SK-N-SH treated with all-trans-retinoic acid at 6 μM for 48 hours (cell line): Measurements from ENCODE around the gene LAMA3.
"Not testable (repeated sequence)": the region's sequence is repeated elsewhere in the genome, so short reads cannot be mapped to it uniquely, and the experiment has no call there.

ENCODE experiments used
- ATAC-seq: fragments of 200-7000 bp; cut with Tn5 transposase; 3 replicates; pipeline ENCODE4 v1.9.1; 2020; ENCODE audit warnings: mild to moderate bottlenecking, moderate library complexity
- ARNTL ChIP-seq: fragments of 450-650 bp; formaldehyde crosslinking; IDR thresholded peaks from 2 replicates; pipeline ENCODE4 v1.5.0; 2020; ENCODE audit warnings: low read depth, mild to moderate bottlenecking, moderate library complexity, borderline replicate concordance
- BACH2 ChIP-seq: fragments of 250-450 bp; sonication (Bioruptor Pico); IDR thresholded peaks from 2 replicates; pipeline ENCODE4 v1.9.0; 2021; ENCODE audit warnings: mild to moderate bottlenecking, borderline replicate concordance
- CREB5 ChIP-seq: fragments of 250-450 bp; sonication (Bioruptor Pico); IDR thresholded peaks from 2 replicates; pipeline ENCODE4 v1.5.1; 2020; ENCODE audit warnings: low read depth, mild to moderate bottlenecking, moderate library complexity
- CSDC2 ChIP-seq: fragments of 250-450 bp; sonication (Bioruptor Pico); IDR thresholded peaks from 2 replicates; pipeline ENCODE4 v1.5.0; 2020; ENCODE audit warnings: mild to moderate bottlenecking, moderate library complexity
- CSRNP3 ChIP-seq: fragments of 250-450 bp; sonication (Bioruptor Pico); IDR thresholded peaks from 2 replicates; pipeline ENCODE4 v1.5.1; 2021; ENCODE audit warnings: mild to moderate bottlenecking, moderate library complexity
- ESRRG ChIP-seq: fragments of 250-450 bp; sonication (Bioruptor Pico); IDR thresholded peaks from 2 replicates; pipeline ENCODE4 v1.6.1; 2021; ENCODE audit warnings: mild to moderate bottlenecking
- GLIS3 ChIP-seq: fragments of 250-450 bp; sonication (Bioruptor Pico); IDR thresholded peaks from 2 replicates; pipeline ENCODE4 v1.5.0; 2020; ENCODE audit warnings: mild to moderate bottlenecking, moderate library complexity
- ISL1 ChIP-seq: fragments of 250-450 bp; sonication (Bioruptor Pico); IDR thresholded peaks from 2 replicates; pipeline ENCODE4 v2.1.2; 2022; ENCODE audit warnings: mild to moderate bottlenecking, moderate library complexity
- OSR1 ChIP-seq: fragments of 250-450 bp; sonication (Bioruptor Pico); IDR thresholded peaks from 2 replicates; pipeline ENCODE4 v1.8.0; 2022; ENCODE audit warnings: moderate library complexity, mild to moderate bottlenecking, inconsistent platforms
- PATZ1 ChIP-seq: fragments of 250-450 bp; sonication (Bioruptor Pico); IDR thresholded peaks from 2 replicates; pipeline ENCODE4 v1.8.0; 2020; ENCODE audit warnings: mild to moderate bottlenecking, moderate library complexity, borderline replicate concordance
- PPARA ChIP-seq: fragments of 250-450 bp; sonication (Bioruptor Pico); IDR thresholded peaks from 2 replicates; pipeline ENCODE4 v1.5.0; 2020; ENCODE audit warnings: mild to moderate bottlenecking, borderline replicate concordance
- RARB ChIP-seq: fragments of 250-450 bp; sonication (Bioruptor Pico); IDR thresholded peaks from 2 replicates; pipeline ENCODE4 v1.8.0; 2021; ENCODE audit warnings: mild to moderate bottlenecking, moderate library complexity
- SNAI2 ChIP-seq: fragments of 250-450 bp; sonication (Bioruptor Pico); IDR thresholded peaks from 2 replicates; pipeline ENCODE4 v1.5.0; 2020; ENCODE audit warnings: mild to moderate bottlenecking, moderate library complexity
- TCF4 ChIP-seq: fragments of 250-450 bp; sonication (Bioruptor Pico); IDR thresholded peaks from 2 replicates; pipeline ENCODE4 v1.8.0; 2021; ENCODE audit warnings: mild to moderate bottlenecking, moderate library complexity, borderline replicate concordance
- TOX ChIP-seq: fragments of 250-450 bp; sonication (Bioruptor Pico); IDR thresholded peaks from 2 replicates; pipeline ENCODE4 v1.8.0; 2021; ENCODE audit warnings: mild to moderate bottlenecking, moderate library complexity, borderline replicate concordance
- TSHZ2 ChIP-seq: fragments of 250-450 bp; sonication (Bioruptor Pico); IDR thresholded peaks from 2 replicates; pipeline ENCODE4 v1.5.0; 2020; ENCODE audit warnings: mild to moderate bottlenecking, moderate library complexity
- ZC3H10 ChIP-seq: fragments of 250-450 bp; sonication (Bioruptor Pico); IDR thresholded peaks from 2 replicates; pipeline ENCODE4 v1.5.1; 2021; ENCODE audit warnings: mild to moderate bottlenecking, moderate library complexity
- ZFP3 ChIP-seq: fragments of 250-450 bp; sonication (Bioruptor Pico); IDR thresholded peaks from 2 replicates; pipeline ENCODE4 v1.5.0; 2020; ENCODE audit warnings: mild to moderate bottlenecking, moderate library complexity
- ZFP30 ChIP-seq: fragments of 450-650 bp; formaldehyde crosslinking; IDR thresholded peaks from 2 replicates; pipeline ENCODE4 v1.5.0; 2022; ENCODE audit warnings: mild to moderate bottlenecking, moderate library complexity
- ZNF565 ChIP-seq: fragments of 450-650 bp; formaldehyde crosslinking; conservative IDR thresholded peaks from 2 replicates; pipeline ENCODE4 v1.5.0; 2020; ENCODE audit warnings: low read depth, mild to moderate bottlenecking, moderate library complexity
- ZNF70 ChIP-seq: fragments of 450-650 bp; formaldehyde crosslinking; IDR thresholded peaks from 2 replicates; pipeline ENCODE4 v1.5.0; 2020; ENCODE audit warnings: mild to moderate bottlenecking, moderate library complexity
- ZNF8 ChIP-seq: fragments of 450-650 bp; formaldehyde crosslinking; IDR thresholded peaks from 2 replicates; pipeline ENCODE4 v1.5.0; 2020; ENCODE audit warnings: mild to moderate bottlenecking, moderate library complexity

Gene LAMA3

GRCh38 chr18:23712445-23712844 lies 23.2 kb downstream of the LAMA3 start:
- TF ChIP-seq ARNTL (CRISPR knock-in tag): no peak
- no peak for TF ChIP-seq CSDC2 (CRISPR knock-in tag)
- TF ChIP-seq PPARA (CRISPR knock-in tag): no peak
- TF ChIP-seq CSRNP3 (CRISPR knock-in tag): no peak
- TF ChIP-seq ZNF565 (CRISPR knock-in tag): no peak
- no peak for TF ChIP-seq ZFP30 (CRISPR knock-in tag)
- no peak for TF ChIP-seq BACH2
- TF ChIP-seq ZNF70: no peak
- TF ChIP-seq RARB: no peak
- TF ChIP-seq ZFP3 (CRISPR knock-in tag): no peak
- TF ChIP-seq TOX (CRISPR knock-in tag): no peak
- no peak for TF ChIP-seq TSHZ2 (CRISPR knock-in tag)
- no peak for TF ChIP-seq TCF4
- TF ChIP-seq ZC3H10 (CRISPR knock-in tag): no peak
- no peak for TF ChIP-seq ESRRG (CRISPR knock-in tag)
- no peak for TF ChIP-seq GLIS3 (CRISPR knock-in tag)
- no peak for TF ChIP-seq CREB5 (CRISPR knock-in tag)

GRCh38 chr18:23714576-23714975 lies 25.3 kb downstream of the LAMA3 start:
- TF ChIP-seq ZC3H10 (CRISPR knock-in tag): no peak
- TF ChIP-seq ESRRG (CRISPR knock-in tag): no peak
- no peak for TF ChIP-seq CSDC2 (CRISPR knock-in tag)
- TF ChIP-seq CREB5 (CRISPR knock-in tag): no peak
- TF ChIP-seq ARNTL (CRISPR knock-in tag): no peak
- TF ChIP-seq ZNF565 (CRISPR knock-in tag): no peak
- no peak for TF ChIP-seq OSR1
- ATAC-seq: no peak

More at GRCh38 chr18:23712445-23712844, 23.2 kb downstream of the LAMA3 start:
- ATAC-seq: no peak

- not testable (repeated sequence) for ATAC-seq
Measured at GRCh38 chr18:23716079-23716478, 26.8 kb downstream of the LAMA3 start.

- TF ChIP-seq ISL1 (CRISPR knock-in tag) (no peak), CREB5 (CRISPR knock-in tag) (no peak), TOX (CRISPR knock-in tag) (no peak), BACH2 (no peak), GLIS3 (CRISPR knock-in tag) (no peak), TCF4 (no peak), SNAI2 (CRISPR knock-in tag) (no peak), ZFP30 (CRISPR knock-in tag) (no peak), PPARA (CRISPR knock-in tag) (no peak), ZNF8 (no peak), PATZ1 (no peak), ESRRG (CRISPR knock-in tag) (no peak), RARB (no peak)
- ATAC-seq: peak; percentile 74
Measured at GRCh38 chr18:23716516-23716915, 27.3 kb downstream of the LAMA3 start.
